IMR-90 (cell line): ENCODE results near the gene GPRC5B. TPM values are rescaled to one million over a fixed set of nuclear protein-coding genes. Genes with fewer than 3 reads are reported as not detected.

ENCODE experiments used
- ATAC-seq: fragments of 200-7000 bp; cut with Tn5 transposase; 2 replicates; pipeline ENCODE4 v1.9.1; 2020; ENCODE audit warnings: low read depth, mild to moderate bottlenecking, moderate library complexity
- BruUV-seq: library from RNA; stranded (reverse); fragments of 400-500 nt; replicated peaks from 2 replicates; lab custom pipeline; 2021; lab: Mats Ljungman, UMichigan
- CTCF ChIA-PET: fragments of 300-600 bp; formaldehyde crosslinking; extraction: SDS; loops from one replicate; lab custom pipeline; 2021; ENCODE audit warnings: antibody characterized with exemption; lab: Yijun Ruan, JAX
- POLR2A ChIA-PET: fragments of 300-600 bp; sonication (Branson Sonifier 250); formaldehyde crosslinking; loops from one replicate; lab custom pipeline; 2022; ENCODE audit warnings: antibody characterized with exemption; ENCODE audit not compliant: unreplicated experiment; lab: Charles Lee
- DNase-seq: peaks from one replicate; pipeline ENCODE4 v3.0.0; 2013
- H2AFZ ChIP-seq: replicated peaks from 2 replicates; pipeline ENCODE3; 2013; ENCODE audit warnings: low read length, mild to moderate bottlenecking; ENCODE audit not compliant: poor library complexity
- H2AK5ac ChIP-seq: 2 replicates; pipeline ENCODE4 v1.6.1; 2013; ENCODE audit warnings: low read depth, low read length, inconsistent platforms
- H2AK9ac ChIP-seq: replicated peaks from 2 replicates; pipeline ENCODE3; 2013; ENCODE audit warnings: mild to moderate bottlenecking, low read depth, low read length, moderate library complexity; ENCODE audit not compliant: poor library complexity
- H2BK120ac ChIP-seq: 2 replicates; pipeline ENCODE4 v1.6.1; 2013; ENCODE audit warnings: low read depth, low read length, inconsistent platforms
- H2BK15ac ChIP-seq: 3 replicates; pipeline ENCODE4 v1.6.1; 2013; ENCODE audit warnings: low read depth, low read length, inconsistent platforms
- H2BK20ac ChIP-seq: 2 replicates; pipeline ENCODE4 v1.6.1; 2013; ENCODE audit warnings: low read depth, mild to moderate bottlenecking, inconsistent platforms, low read length, moderate library complexity
- H2BK5ac ChIP-seq: 2 replicates; pipeline ENCODE4 v1.6.1; 2013; ENCODE audit warnings: mild to moderate bottlenecking, low read depth, low read length, inconsistent platforms; ENCODE audit not compliant: poor library complexity, severe bottlenecking
- H3K14ac ChIP-seq: replicated peaks from 2 replicates; pipeline ENCODE4 v1.6.1; 2013; ENCODE audit warnings: low read depth, low read length, inconsistent platforms
- H3K18ac ChIP-seq: 2 replicates; pipeline ENCODE4 v1.6.1; 2013; ENCODE audit warnings: low read depth, low read length, control low read depth
- H3K23ac ChIP-seq: 2 replicates; pipeline ENCODE4 v1.6.1; 2013; ENCODE audit warnings: low read depth, low read length, inconsistent platforms
- H3K27ac ChIP-seq: 2 replicates; pipeline ENCODE4 v1.5.1; 2013; ENCODE audit warnings: mild to moderate bottlenecking, control low read depth, low read length; ENCODE audit not compliant: insufficient read depth
- H3K27me3 ChIP-seq: 2 replicates; pipeline ENCODE4 v1.6.1; 2013; ENCODE audit warnings: low read length; ENCODE audit not compliant: control insufficient read depth, insufficient read depth
- H3K36me3 ChIP-seq: 2 replicates; pipeline ENCODE4 v1.6.1; 2013; ENCODE audit warnings: low read length, mixed read lengths; ENCODE audit not compliant: control insufficient read depth, insufficient read depth
- H3K4ac ChIP-seq: 2 replicates; pipeline ENCODE4 v1.6.1; 2013; ENCODE audit warnings: low read depth, low read length, inconsistent platforms
- H3K4me1 ChIP-seq: 2 replicates; pipeline ENCODE4 v1.6.1; 2013; ENCODE audit warnings: low read length, mixed read lengths; ENCODE audit not compliant: control insufficient read depth, insufficient read depth
- H3K4me2 ChIP-seq: 2 replicates; pipeline ENCODE4 v1.6.1; 2013; ENCODE audit warnings: low read depth, mild to moderate bottlenecking, control low read depth, low read length, moderate library complexity
- H3K4me3 ChIP-seq: 2 replicates; pipeline ENCODE4 v1.5.1; 2013; ENCODE audit warnings: low read depth, mild to moderate bottlenecking, control low read depth, low read length, moderate library complexity; ENCODE audit not compliant: insufficient read depth
- H3K56ac ChIP-seq: 2 replicates; pipeline ENCODE4 v1.6.1; 2013; ENCODE audit warnings: low read length, inconsistent platforms; ENCODE audit not compliant: insufficient read depth; ENCODE audit errors: extremely low read depth
- H3K79me1 ChIP-seq, 2 experiments: 2 replicates each; pipeline ENCODE4 v1.6.1; 2013; ENCODE audit warnings: low read length in 2 of 2, inconsistent platforms in 1 of 2, low read depth in 1 of 2
- H3K9ac ChIP-seq: 2 replicates; pipeline ENCODE4 v1.6.1; 2013; ENCODE audit warnings: low read depth, low read length, control low read depth
- H3K9me1 ChIP-seq: 2 replicates; pipeline ENCODE4 v1.6.1; 2013; ENCODE audit warnings: low read length, inconsistent platforms; ENCODE audit not compliant: insufficient read depth
- H3K9me3 ChIP-seq: 2 replicates; pipeline ENCODE4 v1.6.1; 2013; ENCODE audit warnings: low read length; ENCODE audit not compliant: control insufficient read depth, insufficient read depth
- H4K20me1 ChIP-seq: 2 replicates; pipeline ENCODE4 v1.6.1; 2013; ENCODE audit warnings: low read length, inconsistent platforms; ENCODE audit not compliant: insufficient read depth
- H4K5ac ChIP-seq: 2 replicates; pipeline ENCODE4 v1.6.1; 2013; ENCODE audit warnings: mild to moderate bottlenecking, low read depth, low read length, control low read depth
- H4K8ac ChIP-seq, 2 experiments: 2 replicates each; pipeline ENCODE4 v1.6.1; 2013; ENCODE audit warnings: low read depth in 2 of 2, low read length in 2 of 2, control low read depth in 1 of 2, inconsistent platforms in 1 of 2
- H4K91ac ChIP-seq: 2 replicates; pipeline ENCODE4 v1.6.1; 2013; ENCODE audit warnings: low read depth, low read length, inconsistent platforms; ENCODE audit not compliant: insufficient read depth
- BHLHE40 ChIP-seq: fragments of 150-350 bp; IDR thresholded peaks from 2 replicates; pipeline ENCODE4 v1.6.1; 2016; ENCODE audit warnings: mild to moderate bottlenecking, low read depth, low read length
- CEBPB ChIP-seq: IDR thresholded peaks from 2 replicates; pipeline ENCODE4 v1.6.1; 2012; ENCODE audit warnings: low read depth, low read length, improper control_type of control experiment
- CHD1 ChIP-seq: IDR thresholded peaks from 2 replicates; pipeline ENCODE4 v1.6.1; 2012; ENCODE audit warnings: low read depth, low read length, improper control_type of control experiment
- FOS ChIP-seq: fragments of 150-350 bp; IDR thresholded peaks from 2 replicates; pipeline ENCODE4 v1.6.1; 2016; ENCODE audit warnings: low read depth, low read length
- MAFK ChIP-seq: IDR thresholded peaks from 2 replicates; pipeline ENCODE4 v1.6.1; 2012; ENCODE audit warnings: low read depth, low read length, improper control_type of control experiment
- MAZ ChIP-seq: IDR thresholded peaks from 2 replicates; pipeline ENCODE4 v1.6.1; 2012; ENCODE audit warnings: low read depth, mild to moderate bottlenecking, low read length, improper control_type of control experiment, moderate library complexity, borderline replicate concordance
- MXI1 ChIP-seq: IDR thresholded peaks from 2 replicates; pipeline ENCODE4 v1.6.1; 2012; ENCODE audit warnings: low read depth, mild to moderate bottlenecking, low read length, moderate library complexity, borderline replicate concordance
- NFE2L2 ChIP-seq: fragments of 150-350 bp; IDR thresholded peaks from 2 replicates; pipeline ENCODE4 v1.6.1; 2016; ENCODE audit warnings: low read depth, mild to moderate bottlenecking, low read length
- POLR2A ChIP-seq: IDR thresholded peaks from 2 replicates; pipeline ENCODE4 v1.6.1; 2012; ENCODE audit warnings: mild to moderate bottlenecking, low read depth, low read length
- RAD21 ChIP-seq: IDR thresholded peaks from 2 replicates; pipeline ENCODE4 v1.6.1; 2012; ENCODE audit warnings: low read length, improper control_type of control experiment
- RCOR1 ChIP-seq: IDR thresholded peaks from 2 replicates; pipeline ENCODE4 v1.6.1; 2012; ENCODE audit warnings: mild to moderate bottlenecking, low read length, improper control_type of control experiment; ENCODE audit not compliant: insufficient replicate concordance
- RFX5 ChIP-seq: IDR thresholded peaks from 2 replicates; pipeline ENCODE4 v1.8.0; 2012; ENCODE audit warnings: low read depth, mild to moderate bottlenecking, low read length, moderate library complexity
- SMC3 ChIP-seq: fragments of 150-350 bp; IDR thresholded peaks from 2 replicates; pipeline ENCODE4 v1.6.1; 2016; ENCODE audit warnings: low read depth, mild to moderate bottlenecking, antibody characterized with exemption, low read length, moderate library complexity
- WGBS, 2 experiments: methylation state at CpG; one replicate each; pipeline versions ENCODE4 v1.1.5 to v1.1.7; 2013; ENCODE audit warnings: missing lambda C conversion rate in 2 of 2; ENCODE audit not compliant: insufficient read length in 1 of 2; ENCODE audit errors: extremely low coverage in 2 of 2; 5-methylcytosine and 5-hydroxymethylcytosine counted together
- dilution Hi-C: fragments of 300-500 bp; cut with HindIII; formaldehyde crosslinking; loops from one replicate; pipeline ENCODE4 v1.14.3; 2018; ENCODE audit warnings: low sequenced_read_pairs; ENCODE audit not compliant: unreplicated experiment
- in situ Hi-C: fragments of 300-500 bp; cut with MboI; formaldehyde crosslinking; loops from 3 replicates; pipeline ENCODE4 v1.14.3; 2019; ENCODE audit warnings: low sequenced_read_pairs, inconsistent platforms, mixed read lengths
- intact Hi-C: fragments of 100-400 bp; cut with micrococcal nuclease; formaldehyde crosslinking; loops from 2 replicates; pipeline ENCODE4 v1.10.0; 2022
- polyA plus RNA-seq, 3 experiments: library from polyadenylated mRNA; depleted of rRNA; stranded (reverse); fragments of >200 nt; gene quantifications; 2 replicates each; pipeline ENCODE4 v1.2.3, GENCODE V29; 2012; ENCODE audit warnings: low replicate concordance in 1 of 3
- total RNA-seq: library from RNA; depleted of rRNA; stranded (reverse); fragments of >200 nt; gene quantifications from 2 replicates; pipeline ENCODE4 v1.2.3, GENCODE V29; 2012
- TF ChIP-seq, protein P1 (sequence below): fragments of 150-350 bp; IDR thresholded peaks from 2 replicates; pipeline ENCODE4 v1.6.1; 2016; ENCODE audit warnings: low read depth, mild to moderate bottlenecking, low read length, moderate library complexity, borderline replicate concordance
- TF ChIP-seq, protein P2 (sequence below): conservative IDR thresholded peaks from 2 replicates; pipeline ENCODE4 v1.5.1; 2012; ENCODE audit warnings: mild to moderate bottlenecking, low read depth, low read length, improper control_type of control experiment
- TF ChIP-seq, protein P3 (sequence below): fragments of 150-350 bp; IDR thresholded peaks from 2 replicates; pipeline ENCODE4 v1.6.1; 2017; ENCODE audit warnings: mild to moderate bottlenecking, antibody characterized with exemption, low read length, low read depth

Gene GPRC5B
- total and polyA plus RNA-seq, 2 of the 4 experiments (the other 2 are of a cell fraction): 2.5 to 8.5 TPM

- Histone ChIP-seq H2BK15ac (no peak overlapping the region), H3K18ac (no peak overlapping the region), H3K4me1 (no peaks in the 10 kb centered on the region), H2BK5ac (no peak overlapping the region), H4K5ac (no peak overlapping the region), H3K14ac (no peak overlapping the region), H2BK120ac (no peak overlapping the region), H3K9me1 (no peaks in the 10 kb centered on the region), H3K36me3 (no peaks in the 10 kb centered on the region), H3K4me3 (no peak overlapping the region), H4K91ac (no peak overlapping the region), H3K23ac (no peak overlapping the region), H3K27ac (no peak overlapping the region), H3K4ac (no peak overlapping the region), H4K8ac (no peak overlapping the region), H3K56ac (no peak overlapping the region), H3K27me3 (peaks cover 3% of the 10 kb centered on the region), H3K9ac (no peak overlapping the region), H3K9me3 (no peaks in the 10 kb centered on the region), H2AK5ac (no peak overlapping the region), H3K79me1 (no peaks in the 10 kb centered on the region), H3K4me2 (no peak overlapping the region), H2AFZ (no peak overlapping the region), H2BK20ac (no peak overlapping the region), H2AK9ac (no peak overlapping the region), H4K20me1 (no peaks in the 10 kb centered on the region)
- no TSS peak for BruUV-seq
- no CpG with 5 or more reads among the region's 5 CpGs for WGBS, 2 experiments
- ChIA-PET POLR2A (no interaction called here), CTCF (no interaction called here)
- ATAC-seq (no peak), DNase-seq (no peak)
- intact Hi-C loops: no loop called here
- in situ Hi-C loops: loop anchor here (25.0 kb wide), 1 partner anchor 785 kb away; the partner anchor contains the start of gene ITPRIPL2
- dilution Hi-C loops: loop anchor here (25.0 kb wide), 1 partner anchor 285 kb away; no protein-coding TSS in a partner anchor
- TF ChIP-seq CHD1 (no peak), RCOR1 (no peak), FOS (no peak), RFX5 (no peak), RAD21 (no peak), MAFK (no peak), SMC3 (no peak), POLR2A (no peak), MXI1 (no peak), BHLHE40 (no peak), CEBPB (no peak), MAZ (no peak), NFE2L2 (no peak)
- TF ChIP-seq, protein P1, sequence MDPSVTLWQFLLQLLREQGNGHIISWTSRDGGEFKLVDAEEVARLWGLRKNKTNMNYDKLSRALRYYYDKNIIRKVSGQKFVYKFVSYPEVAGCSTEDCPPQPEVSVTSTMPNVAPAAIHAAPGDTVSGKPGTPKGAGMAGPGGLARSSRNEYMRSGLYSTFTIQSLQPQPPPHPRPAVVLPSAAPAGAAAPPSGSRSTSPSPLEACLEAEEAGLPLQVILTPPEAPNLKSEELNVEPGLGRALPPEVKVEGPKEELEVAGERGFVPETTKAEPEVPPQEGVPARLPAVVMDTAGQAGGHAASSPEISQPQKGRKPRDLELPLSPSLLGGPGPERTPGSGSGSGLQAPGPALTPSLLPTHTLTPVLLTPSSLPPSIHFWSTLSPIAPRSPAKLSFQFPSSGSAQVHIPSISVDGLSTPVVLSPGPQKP: no peak
- TF ChIP-seq, protein P2, sequence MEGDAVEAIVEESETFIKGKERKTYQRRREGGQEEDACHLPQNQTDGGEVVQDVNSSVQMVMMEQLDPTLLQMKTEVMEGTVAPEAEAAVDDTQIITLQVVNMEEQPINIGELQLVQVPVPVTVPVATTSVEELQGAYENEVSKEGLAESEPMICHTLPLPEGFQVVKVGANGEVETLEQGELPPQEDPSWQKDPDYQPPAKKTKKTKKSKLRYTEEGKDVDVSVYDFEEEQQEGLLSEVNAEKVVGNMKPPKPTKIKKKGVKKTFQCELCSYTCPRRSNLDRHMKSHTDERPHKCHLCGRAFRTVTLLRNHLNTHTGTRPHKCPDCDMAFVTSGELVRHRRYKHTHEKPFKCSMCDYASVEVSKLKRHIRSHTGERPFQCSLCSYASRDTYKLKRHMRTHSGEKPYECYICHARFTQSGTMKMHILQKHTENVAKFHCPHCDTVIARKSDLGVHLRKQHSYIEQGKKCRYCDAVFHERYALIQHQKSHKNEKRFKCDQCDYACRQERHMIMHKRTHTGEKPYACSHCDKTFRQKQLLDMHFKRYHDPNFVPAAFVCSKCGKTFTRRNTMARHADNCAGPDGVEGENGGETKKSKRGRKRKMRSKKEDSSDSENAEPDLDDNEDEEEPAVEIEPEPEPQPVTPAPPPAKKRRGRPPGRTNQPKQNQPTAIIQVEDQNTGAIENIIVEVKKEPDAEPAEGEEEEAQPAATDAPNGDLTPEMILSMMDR: no peak
- TF ChIP-seq, protein P3, sequence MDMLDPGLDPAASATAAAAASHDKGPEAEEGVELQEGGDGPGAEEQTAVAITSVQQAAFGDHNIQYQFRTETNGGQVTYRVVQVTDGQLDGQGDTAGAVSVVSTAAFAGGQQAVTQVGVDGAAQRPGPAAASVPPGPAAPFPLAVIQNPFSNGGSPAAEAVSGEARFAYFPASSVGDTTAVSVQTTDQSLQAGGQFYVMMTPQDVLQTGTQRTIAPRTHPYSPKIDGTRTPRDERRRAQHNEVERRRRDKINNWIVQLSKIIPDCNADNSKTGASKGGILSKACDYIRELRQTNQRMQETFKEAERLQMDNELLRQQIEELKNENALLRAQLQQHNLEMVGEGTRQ: no peak
Measured at GRCh38 chr16:19896951-19897350, 12.3 kb upstream of the GPRC5B start.
